ENCODE measurements around the gene MCF2L.

Gene MCF2L

GRCh38 chr13:112951674-112952371, 17.2 kb upstream of the MCF2L start:
- DNase-seq (ENCODE audit: low read depth in 2 of 2) = no peak

GRCh38 chr13:112952759-112953551, 16.1 kb upstream of the MCF2L start:
- no peak for DNase-seq (ENCODE audit: low read depth in 2 of 2)

GRCh38 chr13:112953591-112954487, 15.2 kb upstream of the MCF2L start:
- DNase-seq (ENCODE audit: low read depth in 2 of 2) = no peak

GRCh38 chr13:112954488-112955270, 14.3 kb upstream of the MCF2L start:
- no peak for DNase-seq (ENCODE audit: low read depth in 2 of 2)

GRCh38 chr13:112955271-112955937, 13.6 kb upstream of the MCF2L start:
- DNase-seq (ENCODE audit: low read depth in 2 of 2) = no peak

- no peak for DNase-seq (ENCODE audit: low read depth in 2 of 2)
Observed at GRCh38 chr13:112955956-112956355, 13.1 kb upstream of the MCF2L start.

GRCh38 chr13:112956571-112957294, 12.3 kb upstream of the MCF2L start:
- no peak for DNase-seq (ENCODE audit: low read depth in 2 of 2)

- DNase-seq (ENCODE audit: low read depth in 2 of 2) = no peak
Observed at GRCh38 chr13:112957295-112957677, 11.7 kb upstream of the MCF2L start.

- DNase-seq (ENCODE audit: low read depth in 2 of 2) = no peak
Observed at GRCh38 chr13:112958127-112958989, 10.7 kb upstream of the MCF2L start.

GRCh38 chr13:112959206-112959605, 9.8 kb upstream of the MCF2L start:
- no peak for DNase-seq (ENCODE audit: low read depth in 2 of 2)

GRCh38 chr13:112959701-112960542, 9.1 kb upstream of the MCF2L start:
- no peak for DNase-seq (ENCODE audit: low read depth in 2 of 2)

GRCh38 chr13:112960706-112961105, 8.3 kb upstream of the MCF2L start:
- no peak for DNase-seq (ENCODE audit: low read depth in 2 of 2)

- DNase-seq (ENCODE audit: low read depth in 2 of 2) = no peak
Observed at GRCh38 chr13:112961457-112962369, 7.3 kb upstream of the MCF2L start.

- no peak for DNase-seq (ENCODE audit: low read depth in 2 of 2)
Observed at GRCh38 chr13:112962396-112962795, 6.6 kb upstream of the MCF2L start.

GRCh38 chr13:112962911-112963625, 5.9 kb upstream of the MCF2L start:
- DNase-seq (ENCODE audit: low read depth in 2 of 2) = no peak

- DNase-seq (ENCODE audit: low read depth in 2 of 2) = no peak
Observed at GRCh38 chr13:112963641-112964040, 5.4 kb upstream of the MCF2L start.

All from activated CD4-positive, alpha-beta T cell treated with anti-CD3 and anti-CD28 coated beads for 24 hours (primary cell).